WTC11 (cell line): ENCODE measurements around the gene MIAT. TPM values are rescaled to one million over a fixed set of nuclear protein-coding genes. Genes with fewer than 3 reads are reported as not detected.

ENCODE experiments used
- ATAC-seq: fragments of 200-7000 bp; cut with Tn5 transposase; 2 replicates; pipeline ENCODE4 v1.10.0; 2021; ENCODE audit warnings: mild to moderate bottlenecking, moderate library complexity
- CTCF ChIA-PET: fragments of 300-600 bp; sonication (Branson Sonifier 250); formaldehyde crosslinking; loops from one replicate; lab custom pipeline; 2021; ENCODE audit warnings: antibody characterized with exemption; lab: Charles Lee
- POLR2A ChIA-PET: fragments of 350-600 bp; sonication (Branson Sonifier 250); formaldehyde crosslinking; loops from one replicate; lab custom pipeline; 2021; ENCODE audit warnings: antibody characterized with exemption; lab: Charles Lee
- DNase-seq: peaks from one replicate; pipeline ENCODE4 v3.0.0; 2021; ENCODE audit warnings: low spot score
- H3K27ac Mint-ChIP-seq: 2 replicates; pipeline ENCODE4 v1.8.0; 2021; ENCODE audit warnings: mixed read lengths
- H3K27me3 Mint-ChIP-seq: 2 replicates; pipeline ENCODE4 v1.8.0; 2021; ENCODE audit warnings: low read depth, mild to moderate bottlenecking, moderate library complexity, mixed read lengths
- H3K36me3 Mint-ChIP-seq: 2 replicates; pipeline ENCODE4 v1.8.0; 2021; ENCODE audit warnings: mixed read lengths
- H3K4me1 Mint-ChIP-seq: 2 replicates; pipeline ENCODE4 v1.8.0; 2022; ENCODE audit warnings: mixed read lengths
- H3K4me3 Mint-ChIP-seq: 2 replicates; pipeline ENCODE4 v1.8.0; 2021; ENCODE audit warnings: mild to moderate bottlenecking, moderate library complexity, mixed read lengths
- H3K9me3 Mint-ChIP-seq: 2 replicates; pipeline ENCODE4 v1.8.0; 2021; ENCODE audit warnings: mixed read lengths
- CREB1 ChIP-seq: sonication (generic); formaldehyde crosslinking; IDR thresholded peaks from 2 replicates; pipeline ENCODE4 v1.8.0; 2023; ENCODE audit warnings: mild to moderate bottlenecking, missing genetic modification reagents
- FOXP1 ChIP-seq: sonication (generic); formaldehyde crosslinking; IDR thresholded peaks from 2 replicates; pipeline ENCODE4 v1.8.0; 2022; ENCODE audit warnings: missing genetic modification reagents, mild to moderate bottlenecking, moderate library complexity, borderline replicate concordance
- JUN ChIP-seq: sonication (generic); formaldehyde crosslinking; IDR thresholded peaks from 2 replicates; pipeline ENCODE4 v1.8.0; 2023; ENCODE audit warnings: mild to moderate bottlenecking, missing genetic modification reagents
- NFE2L1 ChIP-seq: sonication (generic); formaldehyde crosslinking; IDR thresholded peaks from 2 replicates; pipeline ENCODE4 v1.8.1; 2023; ENCODE audit warnings: missing genetic modification reagents
- NR1H2 ChIP-seq: sonication (generic); formaldehyde crosslinking; IDR thresholded peaks from 2 replicates; pipeline ENCODE4 v1.9.0; 2021; ENCODE audit warnings: mild to moderate bottlenecking, moderate library complexity, missing genetic modification reagents
- SP1 ChIP-seq: sonication (generic); formaldehyde crosslinking; conservative IDR thresholded peaks from 2 replicates; pipeline ENCODE4 v1.8.1; 2022; ENCODE audit warnings: missing genetic modification reagents
- TEAD4 ChIP-seq: sonication (generic); formaldehyde crosslinking; IDR thresholded peaks from 2 replicates; pipeline ENCODE4 v1.8.0; 2022; ENCODE audit warnings: mild to moderate bottlenecking, missing genetic modification reagents
- TP53 ChIP-seq: sonication (generic); formaldehyde crosslinking; IDR thresholded peaks from 2 replicates; pipeline ENCODE4 v1.8.1; 2023; ENCODE audit warnings: mild to moderate bottlenecking, missing genetic modification reagents
- total RNA-seq: library from RNA; stranded (reverse); gene quantifications from 3 replicates; pipeline ENCODE4 v1.2.3, GENCODE V29; 2021
- TF ChIP-seq, protein P1 (sequence below): fragments of 250-450 bp; sonication (Bioruptor Pico); IDR thresholded peaks from 2 replicates; pipeline ENCODE4 v2.1.2; 2022; ENCODE audit warnings: mild to moderate bottlenecking, moderate library complexity
- TF ChIP-seq, protein P2 (sequence below): sonication (generic); formaldehyde crosslinking; IDR thresholded peaks from 2 replicates; pipeline ENCODE4 v1.8.1; 2022; ENCODE audit warnings: mild to moderate bottlenecking, moderate library complexity, missing genetic modification reagents
- TF ChIP-seq, protein P3 (sequence below): fragments of 250-450 bp; sonication (Bioruptor Pico); IDR thresholded peaks from 2 replicates; pipeline ENCODE4 v1.9.0; 2021; ENCODE audit warnings: mild to moderate bottlenecking, borderline replicate concordance
- TF ChIP-seq, protein P4 (sequence below): sonication (generic); formaldehyde crosslinking; IDR thresholded peaks from 2 replicates; pipeline ENCODE4 v1.8.0; 2022; ENCODE audit warnings: mild to moderate bottlenecking, missing genetic modification reagents
- TF ChIP-seq, protein P5 (sequence below): fragments of 250-450 bp; sonication (Bioruptor Pico); IDR thresholded peaks from 2 replicates; pipeline ENCODE4 v1.9.0; 2021; ENCODE audit warnings: mild to moderate bottlenecking
- TF ChIP-seq, protein P6 (sequence below): sonication (generic); formaldehyde crosslinking; IDR thresholded peaks from 2 replicates; pipeline ENCODE4 v1.8.1; 2023; ENCODE audit warnings: mild to moderate bottlenecking, missing genetic modification reagents
- TF ChIP-seq, protein P7 (sequence below): sonication (generic); formaldehyde crosslinking; IDR thresholded peaks from 2 replicates; pipeline ENCODE4 v1.8.0; 2023; ENCODE audit warnings: missing genetic modification reagents, mild to moderate bottlenecking, borderline replicate concordance

MIAT gene
- total RNA-seq, 1 experiment from 2014 or later: 50.7 TPM

DNA sequence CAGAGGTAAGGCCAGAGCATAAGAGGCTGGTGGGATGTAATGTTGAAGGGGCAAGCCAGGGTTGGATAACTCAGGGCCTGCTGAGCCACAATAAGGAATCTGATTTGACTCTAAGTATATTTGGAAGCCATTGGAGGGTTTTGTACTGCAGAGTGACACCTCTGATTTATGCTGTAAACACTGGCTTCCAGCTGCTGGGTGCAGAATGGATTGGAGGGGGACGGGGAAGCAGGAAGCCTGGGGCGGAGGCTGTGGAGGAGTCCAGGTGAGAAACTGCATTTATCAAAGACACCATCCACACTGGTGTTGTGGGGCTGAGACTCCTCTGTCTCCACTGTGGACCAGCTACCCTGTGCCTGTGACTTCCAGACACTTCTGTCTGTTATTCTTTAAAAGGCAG, 26.8 kb downstream of the MIAT start:
- TF ChIP-seq, protein P1, sequence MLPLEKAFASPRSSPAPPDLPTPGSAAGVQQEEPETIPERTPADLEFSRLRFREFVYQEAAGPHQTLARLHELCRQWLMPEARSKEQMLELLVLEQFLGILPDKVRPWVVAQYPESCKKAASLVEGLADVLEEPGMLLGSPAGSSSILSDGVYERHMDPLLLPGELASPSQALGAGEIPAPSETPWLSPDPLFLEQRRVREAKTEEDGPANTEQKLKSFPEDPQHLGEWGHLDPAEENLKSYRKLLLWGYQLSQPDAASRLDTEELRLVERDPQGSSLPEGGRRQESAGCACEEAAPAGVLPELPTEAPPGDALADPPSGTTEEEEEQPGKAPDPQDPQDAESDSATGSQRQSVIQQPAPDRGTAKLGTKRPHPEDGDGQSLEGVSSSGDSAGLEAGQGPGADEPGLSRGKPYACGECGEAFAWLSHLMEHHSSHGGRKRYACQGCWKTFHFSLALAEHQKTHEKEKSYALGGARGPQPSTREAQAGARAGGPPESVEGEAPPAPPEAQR: no peak
- TF ChIP-seq NFE2L1 (CRISPR knock-in tag): no peak
- TF ChIP-seq JUN (CRISPR knock-in tag): no peak
- TF ChIP-seq, protein P2, sequence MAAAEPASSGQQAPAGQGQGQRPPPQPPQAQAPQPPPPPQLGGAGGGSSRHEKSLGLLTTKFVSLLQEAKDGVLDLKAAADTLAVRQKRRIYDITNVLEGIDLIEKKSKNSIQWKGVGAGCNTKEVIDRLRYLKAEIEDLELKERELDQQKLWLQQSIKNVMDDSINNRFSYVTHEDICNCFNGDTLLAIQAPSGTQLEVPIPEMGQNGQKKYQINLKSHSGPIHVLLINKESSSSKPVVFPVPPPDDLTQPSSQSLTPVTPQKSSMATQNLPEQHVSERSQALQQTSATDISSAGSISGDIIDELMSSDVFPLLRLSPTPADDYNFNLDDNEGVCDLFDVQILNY (CRISPR knock-in tag): no peak
- TF ChIP-seq NR1H2: no peak
- TF ChIP-seq, protein P3, sequence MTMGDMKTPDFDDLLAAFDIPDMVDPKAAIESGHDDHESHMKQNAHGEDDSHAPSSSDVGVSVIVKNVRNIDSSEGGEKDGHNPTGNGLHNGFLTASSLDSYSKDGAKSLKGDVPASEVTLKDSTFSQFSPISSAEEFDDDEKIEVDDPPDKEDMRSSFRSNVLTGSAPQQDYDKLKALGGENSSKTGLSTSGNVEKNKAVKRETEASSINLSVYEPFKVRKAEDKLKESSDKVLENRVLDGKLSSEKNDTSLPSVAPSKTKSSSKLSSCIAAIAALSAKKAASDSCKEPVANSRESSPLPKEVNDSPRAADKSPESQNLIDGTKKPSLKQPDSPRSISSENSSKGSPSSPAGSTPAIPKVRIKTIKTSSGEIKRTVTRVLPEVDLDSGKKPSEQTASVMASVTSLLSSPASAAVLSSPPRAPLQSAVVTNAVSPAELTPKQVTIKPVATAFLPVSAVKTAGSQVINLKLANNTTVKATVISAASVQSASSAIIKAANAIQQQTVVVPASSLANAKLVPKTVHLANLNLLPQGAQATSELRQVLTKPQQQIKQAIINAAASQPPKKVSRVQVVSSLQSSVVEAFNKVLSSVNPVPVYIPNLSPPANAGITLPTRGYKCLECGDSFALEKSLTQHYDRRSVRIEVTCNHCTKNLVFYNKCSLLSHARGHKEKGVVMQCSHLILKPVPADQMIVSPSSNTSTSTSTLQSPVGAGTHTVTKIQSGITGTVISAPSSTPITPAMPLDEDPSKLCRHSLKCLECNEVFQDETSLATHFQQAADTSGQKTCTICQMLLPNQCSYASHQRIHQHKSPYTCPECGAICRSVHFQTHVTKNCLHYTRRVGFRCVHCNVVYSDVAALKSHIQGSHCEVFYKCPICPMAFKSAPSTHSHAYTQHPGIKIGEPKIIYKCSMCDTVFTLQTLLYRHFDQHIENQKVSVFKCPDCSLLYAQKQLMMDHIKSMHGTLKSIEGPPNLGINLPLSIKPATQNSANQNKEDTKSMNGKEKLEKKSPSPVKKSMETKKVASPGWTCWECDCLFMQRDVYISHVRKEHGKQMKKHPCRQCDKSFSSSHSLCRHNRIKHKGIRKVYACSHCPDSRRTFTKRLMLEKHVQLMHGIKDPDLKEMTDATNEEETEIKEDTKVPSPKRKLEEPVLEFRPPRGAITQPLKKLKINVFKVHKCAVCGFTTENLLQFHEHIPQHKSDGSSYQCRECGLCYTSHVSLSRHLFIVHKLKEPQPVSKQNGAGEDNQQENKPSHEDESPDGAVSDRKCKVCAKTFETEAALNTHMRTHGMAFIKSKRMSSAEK: no peak
- TF ChIP-seq, protein P4, sequence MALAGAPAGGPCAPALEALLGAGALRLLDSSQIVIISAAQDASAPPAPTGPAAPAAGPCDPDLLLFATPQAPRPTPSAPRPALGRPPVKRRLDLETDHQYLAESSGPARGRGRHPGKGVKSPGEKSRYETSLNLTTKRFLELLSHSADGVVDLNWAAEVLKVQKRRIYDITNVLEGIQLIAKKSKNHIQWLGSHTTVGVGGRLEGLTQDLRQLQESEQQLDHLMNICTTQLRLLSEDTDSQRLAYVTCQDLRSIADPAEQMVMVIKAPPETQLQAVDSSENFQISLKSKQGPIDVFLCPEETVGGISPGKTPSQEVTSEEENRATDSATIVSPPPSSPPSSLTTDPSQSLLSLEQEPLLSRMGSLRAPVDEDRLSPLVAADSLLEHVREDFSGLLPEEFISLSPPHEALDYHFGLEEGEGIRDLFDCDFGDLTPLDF (CRISPR knock-in tag): no peak
- no peak for TF ChIP-seq TEAD4 (CRISPR knock-in tag)
- TF ChIP-seq, protein P5, sequence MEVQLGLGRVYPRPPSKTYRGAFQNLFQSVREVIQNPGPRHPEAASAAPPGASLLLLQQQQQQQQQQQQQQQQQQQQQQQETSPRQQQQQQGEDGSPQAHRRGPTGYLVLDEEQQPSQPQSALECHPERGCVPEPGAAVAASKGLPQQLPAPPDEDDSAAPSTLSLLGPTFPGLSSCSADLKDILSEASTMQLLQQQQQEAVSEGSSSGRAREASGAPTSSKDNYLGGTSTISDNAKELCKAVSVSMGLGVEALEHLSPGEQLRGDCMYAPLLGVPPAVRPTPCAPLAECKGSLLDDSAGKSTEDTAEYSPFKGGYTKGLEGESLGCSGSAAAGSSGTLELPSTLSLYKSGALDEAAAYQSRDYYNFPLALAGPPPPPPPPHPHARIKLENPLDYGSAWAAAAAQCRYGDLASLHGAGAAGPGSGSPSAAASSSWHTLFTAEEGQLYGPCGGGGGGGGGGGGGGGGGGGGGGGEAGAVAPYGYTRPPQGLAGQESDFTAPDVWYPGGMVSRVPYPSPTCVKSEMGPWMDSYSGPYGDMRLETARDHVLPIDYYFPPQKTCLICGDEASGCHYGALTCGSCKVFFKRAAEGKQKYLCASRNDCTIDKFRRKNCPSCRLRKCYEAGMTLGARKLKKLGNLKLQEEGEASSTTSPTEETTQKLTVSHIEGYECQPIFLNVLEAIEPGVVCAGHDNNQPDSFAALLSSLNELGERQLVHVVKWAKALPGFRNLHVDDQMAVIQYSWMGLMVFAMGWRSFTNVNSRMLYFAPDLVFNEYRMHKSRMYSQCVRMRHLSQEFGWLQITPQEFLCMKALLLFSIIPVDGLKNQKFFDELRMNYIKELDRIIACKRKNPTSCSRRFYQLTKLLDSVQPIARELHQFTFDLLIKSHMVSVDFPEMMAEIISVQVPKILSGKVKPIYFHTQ (CRISPR knock-in tag): no peak
- no peak for TF ChIP-seq SP1 (CRISPR knock-in tag)
- TF ChIP-seq, protein P6, sequence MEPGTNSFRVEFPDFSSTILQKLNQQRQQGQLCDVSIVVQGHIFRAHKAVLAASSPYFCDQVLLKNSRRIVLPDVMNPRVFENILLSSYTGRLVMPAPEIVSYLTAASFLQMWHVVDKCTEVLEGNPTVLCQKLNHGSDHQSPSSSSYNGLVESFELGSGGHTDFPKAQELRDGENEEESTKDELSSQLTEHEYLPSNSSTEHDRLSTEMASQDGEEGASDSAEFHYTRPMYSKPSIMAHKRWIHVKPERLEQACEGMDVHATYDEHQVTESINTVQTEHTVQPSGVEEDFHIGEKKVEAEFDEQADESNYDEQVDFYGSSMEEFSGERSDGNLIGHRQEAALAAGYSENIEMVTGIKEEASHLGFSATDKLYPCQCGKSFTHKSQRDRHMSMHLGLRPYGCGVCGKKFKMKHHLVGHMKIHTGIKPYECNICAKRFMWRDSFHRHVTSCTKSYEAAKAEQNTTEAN (CRISPR knock-in tag): no peak
- TF ChIP-seq TP53 (CRISPR knock-in tag): no peak
- TF ChIP-seq FOXP1 (CRISPR knock-in tag): no peak
- no peak for TF ChIP-seq CREB1 (CRISPR knock-in tag)
- TF ChIP-seq, protein P7, sequence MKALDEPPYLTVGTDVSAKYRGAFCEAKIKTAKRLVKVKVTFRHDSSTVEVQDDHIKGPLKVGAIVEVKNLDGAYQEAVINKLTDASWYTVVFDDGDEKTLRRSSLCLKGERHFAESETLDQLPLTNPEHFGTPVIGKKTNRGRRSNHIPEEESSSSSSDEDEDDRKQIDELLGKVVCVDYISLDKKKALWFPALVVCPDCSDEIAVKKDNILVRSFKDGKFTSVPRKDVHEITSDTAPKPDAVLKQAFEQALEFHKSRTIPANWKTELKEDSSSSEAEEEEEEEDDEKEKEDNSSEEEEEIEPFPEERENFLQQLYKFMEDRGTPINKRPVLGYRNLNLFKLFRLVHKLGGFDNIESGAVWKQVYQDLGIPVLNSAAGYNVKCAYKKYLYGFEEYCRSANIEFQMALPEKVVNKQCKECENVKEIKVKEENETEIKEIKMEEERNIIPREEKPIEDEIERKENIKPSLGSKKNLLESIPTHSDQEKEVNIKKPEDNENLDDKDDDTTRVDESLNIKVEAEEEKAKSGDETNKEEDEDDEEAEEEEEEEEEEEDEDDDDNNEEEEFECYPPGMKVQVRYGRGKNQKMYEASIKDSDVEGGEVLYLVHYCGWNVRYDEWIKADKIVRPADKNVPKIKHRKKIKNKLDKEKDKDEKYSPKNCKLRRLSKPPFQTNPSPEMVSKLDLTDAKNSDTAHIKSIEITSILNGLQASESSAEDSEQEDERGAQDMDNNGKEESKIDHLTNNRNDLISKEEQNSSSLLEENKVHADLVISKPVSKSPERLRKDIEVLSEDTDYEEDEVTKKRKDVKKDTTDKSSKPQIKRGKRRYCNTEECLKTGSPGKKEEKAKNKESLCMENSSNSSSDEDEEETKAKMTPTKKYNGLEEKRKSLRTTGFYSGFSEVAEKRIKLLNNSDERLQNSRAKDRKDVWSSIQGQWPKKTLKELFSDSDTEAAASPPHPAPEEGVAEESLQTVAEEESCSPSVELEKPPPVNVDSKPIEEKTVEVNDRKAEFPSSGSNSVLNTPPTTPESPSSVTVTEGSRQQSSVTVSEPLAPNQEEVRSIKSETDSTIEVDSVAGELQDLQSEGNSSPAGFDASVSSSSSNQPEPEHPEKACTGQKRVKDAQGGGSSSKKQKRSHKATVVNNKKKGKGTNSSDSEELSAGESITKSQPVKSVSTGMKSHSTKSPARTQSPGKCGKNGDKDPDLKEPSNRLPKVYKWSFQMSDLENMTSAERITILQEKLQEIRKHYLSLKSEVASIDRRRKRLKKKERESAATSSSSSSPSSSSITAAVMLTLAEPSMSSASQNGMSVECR (CRISPR knock-in tag): no peak
- Mint-ChIP-seq H3K36me3 (peaks cover 16% of the 10 kb centered on the region), H3K27ac (no peak overlapping the region), H3K4me1 (peaks cover 48% of the 10 kb centered on the region), H3K27me3 (no peaks in the 10 kb centered on the region), H3K9me3 (0 out of 2 replicates have a peak, but pooled peaks cover 9% of the 10 kb centered on the region), H3K4me3 (no peak overlapping the region)
- DNase-seq (no peak), ATAC-seq (no peak)
- ChIA-PET CTCF (no interaction called here), POLR2A (interaction anchor here (0.5 to 0.7 kb wide), 2 partner anchors 67 to 1147 kb away, joined by 3 to 4 read pairs; no protein-coding TSS in a partner anchor)
